Hepatic stellate cell (primary cell): ENCODE data around the gene RGL2.
"Not testable (repeated sequence)": the region's sequence is repeated elsewhere in the genome, so short reads cannot be mapped to it uniquely, and the experiment has no call there.

Source experiments
- DNase-seq: peaks from one replicate; pipeline ENCODE4 v3.0.0; 2011; ENCODE audit warnings: low spot score

The RGL2 gene, protein sequence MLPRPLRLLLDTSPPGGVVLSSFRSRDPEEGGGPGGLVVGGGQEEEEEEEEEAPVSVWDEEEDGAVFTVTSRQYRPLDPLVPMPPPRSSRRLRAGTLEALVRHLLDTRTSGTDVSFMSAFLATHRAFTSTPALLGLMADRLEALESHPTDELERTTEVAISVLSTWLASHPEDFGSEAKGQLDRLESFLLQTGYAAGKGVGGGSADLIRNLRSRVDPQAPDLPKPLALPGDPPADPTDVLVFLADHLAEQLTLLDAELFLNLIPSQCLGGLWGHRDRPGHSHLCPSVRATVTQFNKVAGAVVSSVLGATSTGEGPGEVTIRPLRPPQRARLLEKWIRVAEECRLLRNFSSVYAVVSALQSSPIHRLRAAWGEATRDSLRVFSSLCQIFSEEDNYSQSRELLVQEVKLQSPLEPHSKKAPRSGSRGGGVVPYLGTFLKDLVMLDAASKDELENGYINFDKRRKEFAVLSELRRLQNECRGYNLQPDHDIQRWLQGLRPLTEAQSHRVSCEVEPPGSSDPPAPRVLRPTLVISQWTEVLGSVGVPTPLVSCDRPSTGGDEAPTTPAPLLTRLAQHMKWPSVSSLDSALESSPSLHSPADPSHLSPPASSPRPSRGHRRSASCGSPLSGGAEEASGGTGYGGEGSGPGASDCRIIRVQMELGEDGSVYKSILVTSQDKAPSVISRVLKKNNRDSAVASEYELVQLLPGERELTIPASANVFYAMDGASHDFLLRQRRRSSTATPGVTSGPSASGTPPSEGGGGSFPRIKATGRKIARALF

DNA sequence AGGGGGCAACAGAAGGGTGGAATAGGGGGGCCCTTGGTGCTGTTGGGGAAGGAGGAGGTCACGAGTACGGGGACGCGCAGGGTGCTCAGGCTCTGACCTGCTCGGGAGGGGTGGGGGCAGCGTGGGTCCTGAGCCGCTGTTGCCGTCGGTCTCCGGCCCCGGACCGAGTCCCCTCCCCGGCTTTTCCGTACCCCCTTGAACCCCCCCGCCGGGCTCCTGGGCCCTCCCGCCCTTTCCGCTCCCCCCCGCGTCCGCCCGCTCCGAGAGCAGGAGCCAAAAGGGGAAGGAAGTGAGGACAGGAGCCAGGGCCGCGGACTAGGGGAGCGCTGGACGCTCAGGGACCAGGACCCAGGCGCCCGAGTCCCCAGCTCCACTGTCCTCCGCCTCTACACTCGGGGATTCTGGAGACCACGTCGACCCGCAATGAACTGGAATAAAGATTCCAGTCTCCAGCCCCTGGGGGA is at the start of gene RGL2:
Gene RGL2 (minus strand): TSS at position 170 of the 464 bp plus-strand sequence. CDS start 332 bp downstream, outside the sequence.
- peak; percentile 71 for DNase-seq

DNA sequence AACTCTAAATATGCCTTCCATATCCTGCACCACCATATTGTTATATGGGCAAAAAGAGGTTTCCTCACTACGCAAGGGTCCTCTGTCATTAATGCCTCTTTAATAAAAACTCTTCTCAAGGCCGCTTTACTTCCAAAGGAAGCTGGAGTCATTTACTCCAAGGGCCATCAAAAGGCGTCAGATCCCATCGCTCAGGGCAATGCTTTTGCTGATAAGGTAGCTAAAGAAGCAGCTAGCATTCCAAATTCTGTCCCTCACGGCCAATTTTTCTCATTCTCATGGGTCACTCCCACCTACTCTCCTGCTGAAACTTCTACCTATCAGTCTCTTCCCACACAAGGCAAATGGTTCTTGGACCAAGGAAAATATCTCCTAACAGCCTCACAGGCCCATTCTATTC is 49.1 kb upstream of the RGL2 start:
- DNase-seq, result no peak

DNA sequence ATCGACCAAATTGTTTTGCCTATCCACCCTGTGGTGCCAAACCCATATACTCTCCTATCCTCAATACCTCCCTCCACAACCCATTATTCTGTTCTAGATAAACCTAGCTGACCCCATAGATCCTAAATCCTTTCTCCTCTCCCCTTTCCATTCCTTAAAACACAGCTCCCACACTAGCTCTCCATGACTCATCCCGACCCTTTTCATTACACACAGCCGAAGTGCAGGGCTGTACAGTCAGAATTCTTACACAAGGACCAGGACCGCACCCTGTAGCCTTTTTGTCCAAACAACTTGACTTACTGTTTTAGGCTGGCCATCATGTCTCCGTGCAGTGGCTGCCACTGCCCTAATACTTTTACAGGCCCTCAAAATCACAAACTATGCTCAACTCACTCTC is 48.2 kb upstream of the RGL2 start:
- DNase-seq, result not testable (repeated sequence)

DNA sequence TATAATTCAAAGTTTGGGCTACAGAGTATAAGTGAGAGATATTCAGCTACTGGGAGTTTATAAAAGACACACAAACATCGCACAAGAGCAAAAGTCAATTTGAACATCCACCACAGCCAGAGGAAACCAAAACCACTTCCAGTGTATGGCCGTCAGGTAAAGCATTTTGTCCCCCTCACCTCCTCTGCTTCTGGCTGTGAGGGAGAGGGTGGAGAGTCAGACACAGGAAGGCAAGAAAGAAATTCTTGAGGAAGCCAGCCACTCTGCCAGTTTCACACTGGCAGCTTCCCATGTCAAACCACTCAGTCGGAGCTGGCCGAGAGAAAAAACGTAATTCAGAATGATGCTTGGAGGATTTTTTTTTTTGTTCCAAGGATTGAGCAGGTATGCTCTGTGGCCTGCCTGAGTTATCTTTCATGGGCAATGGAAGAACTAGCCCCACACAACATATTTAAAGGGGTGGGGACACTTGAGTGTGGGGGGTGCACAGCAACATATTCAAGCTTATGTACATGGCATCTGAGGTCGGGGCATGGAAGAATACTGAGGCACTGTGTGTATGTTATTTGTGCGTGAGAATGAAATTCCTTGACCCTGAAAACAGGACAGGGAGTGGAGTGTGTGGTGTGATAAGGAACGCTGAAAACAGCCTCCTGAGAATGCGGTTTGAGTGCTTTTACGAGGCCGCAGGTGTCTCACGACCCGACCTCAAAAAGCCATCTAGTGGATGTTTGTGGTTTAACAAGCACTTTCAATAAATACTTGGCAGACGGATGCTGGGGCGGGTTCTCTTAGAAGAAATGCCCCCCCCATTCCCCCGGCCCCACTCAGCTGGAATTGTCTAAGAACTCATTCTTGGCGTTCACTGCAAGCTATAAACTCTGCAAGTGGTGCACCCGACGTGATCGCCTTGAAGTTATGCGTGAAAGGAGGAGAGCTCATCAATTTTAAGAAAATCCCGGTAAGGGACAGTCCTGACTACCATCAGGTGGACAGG is 46.3 kb upstream of the RGL2 start:
- peak; percentile 35 for DNase-seq

DNA sequence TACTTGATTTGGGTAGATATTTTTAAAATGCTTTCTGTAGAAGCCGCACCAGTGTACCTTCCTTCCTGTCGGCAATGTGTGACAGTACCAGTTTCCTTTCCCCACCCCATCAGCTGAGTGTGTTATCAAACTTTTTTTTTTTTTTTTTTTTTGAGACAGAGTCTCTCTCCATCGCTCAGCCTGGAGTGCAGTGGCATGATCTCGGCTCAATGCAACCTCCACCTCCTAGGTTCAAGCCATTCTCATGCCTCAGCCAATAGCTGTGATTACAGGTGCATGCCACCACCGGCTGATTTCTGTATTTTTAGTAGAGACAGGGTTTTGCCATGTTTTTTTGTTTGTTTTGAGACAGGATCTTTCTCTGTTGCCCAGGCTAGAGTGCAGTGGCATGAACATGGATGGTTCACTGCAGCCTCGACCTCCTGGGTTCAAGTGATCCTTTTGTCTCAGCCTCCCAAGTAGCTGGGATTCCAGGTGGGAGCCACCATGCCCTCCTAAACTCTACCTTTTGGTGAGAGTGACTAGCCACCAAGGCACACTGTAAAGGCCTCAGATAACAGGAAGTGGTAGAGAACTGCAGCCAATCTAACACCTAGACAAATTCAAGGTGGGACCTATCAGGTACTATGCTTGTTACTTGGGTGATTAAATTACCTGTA is 45.3 kb upstream of the RGL2 start:
- no peak for DNase-seq

DNA sequence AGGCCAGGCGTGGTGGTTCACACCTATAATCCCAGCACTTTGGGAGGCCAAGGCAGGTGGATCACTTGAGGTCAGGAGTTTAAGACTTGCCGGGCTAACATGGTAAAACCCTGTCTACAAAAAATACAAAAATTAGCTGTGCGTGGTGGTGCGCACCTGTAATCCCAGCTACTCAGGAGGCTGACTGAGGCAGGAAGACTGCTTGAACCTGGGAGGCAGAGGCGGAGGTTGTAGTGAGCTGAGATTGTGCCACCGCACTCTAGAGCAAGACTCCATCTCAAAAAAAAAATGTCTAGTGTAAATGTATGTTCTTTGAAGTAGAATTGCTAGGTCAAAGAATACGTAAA is 44.8 kb upstream of the RGL2 start:
- not testable (repeated sequence) for DNase-seq

DNA sequence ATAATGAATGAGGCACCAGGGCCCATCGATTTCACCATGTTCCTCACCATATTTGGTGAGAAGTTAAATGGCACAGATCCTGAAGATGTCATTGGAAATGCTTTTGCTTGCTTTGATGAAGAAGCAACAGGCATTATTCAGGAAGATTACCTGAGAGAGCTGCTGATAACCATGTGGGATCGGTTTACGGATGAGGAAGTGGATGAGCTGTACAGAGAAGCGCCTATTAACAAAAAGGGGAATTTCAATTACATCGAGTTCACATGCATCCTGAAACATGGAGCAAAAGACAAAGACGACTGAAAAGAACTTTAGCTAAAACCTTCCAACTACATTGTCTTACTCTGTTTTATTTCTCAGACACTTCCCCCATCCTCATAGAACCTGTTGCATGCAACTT is 40.5 kb upstream of the RGL2 start:
- DNase-seq, result no peak

DNA sequence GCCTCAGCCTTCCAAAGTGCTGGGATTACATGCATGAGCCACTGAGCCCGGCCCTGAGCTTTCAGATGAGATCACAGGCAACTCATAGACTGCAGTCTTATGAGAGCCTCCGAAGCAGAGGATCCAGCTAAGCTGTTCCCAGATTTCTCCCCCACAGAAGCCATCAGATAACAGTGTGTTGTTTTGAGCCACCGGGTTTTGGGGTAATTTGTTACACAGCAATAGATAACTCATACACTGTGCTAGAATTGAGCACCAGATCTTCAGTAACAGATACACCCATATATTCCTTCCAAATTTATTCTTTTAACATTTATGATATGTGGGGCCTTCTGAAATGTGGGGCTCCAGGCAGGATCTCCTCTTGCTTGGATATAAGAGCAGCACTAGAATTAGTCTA is 37.8 kb upstream of the RGL2 start:
- no peak for DNase-seq

DNA sequence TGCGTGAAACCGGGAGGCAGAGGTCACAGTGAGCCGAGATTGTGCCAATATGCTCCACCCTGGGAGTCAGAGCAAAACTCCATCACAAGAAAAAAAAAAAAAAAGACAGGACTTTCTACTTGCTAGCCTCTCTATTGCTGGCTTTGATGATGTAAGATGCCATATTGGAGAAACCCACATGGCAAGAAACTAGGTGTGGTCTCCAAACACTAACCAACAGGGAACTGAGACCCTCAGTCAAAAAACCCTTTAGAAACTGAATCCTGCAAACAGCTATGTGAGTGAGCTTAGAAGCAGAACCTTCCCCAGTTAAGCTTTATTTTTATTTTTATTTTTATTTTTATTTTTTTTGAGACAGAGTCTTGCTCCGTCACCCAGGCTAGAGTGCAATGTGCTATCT is 37.2 kb upstream of the RGL2 start:
- no peak for DNase-seq

DNA sequence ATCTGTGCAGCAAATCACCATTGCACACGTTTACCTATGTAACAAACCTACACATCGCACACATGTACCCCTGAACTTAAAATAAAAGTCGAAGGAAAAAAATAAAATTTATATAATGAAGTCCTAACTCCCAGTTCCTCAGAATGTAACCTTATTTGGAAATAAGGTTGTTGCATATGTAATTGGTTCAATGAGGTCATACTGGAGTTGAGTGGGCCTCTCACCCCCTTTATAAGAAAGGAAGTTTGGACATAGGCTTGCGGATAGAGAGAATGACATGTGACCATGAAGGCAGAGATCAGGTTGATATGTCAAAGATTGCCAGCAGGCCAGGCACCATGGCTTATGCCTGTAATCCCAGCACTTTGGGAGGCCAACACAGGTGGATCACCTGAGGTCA is 34.9 kb upstream of the RGL2 start:
- no peak for DNase-seq

DNA sequence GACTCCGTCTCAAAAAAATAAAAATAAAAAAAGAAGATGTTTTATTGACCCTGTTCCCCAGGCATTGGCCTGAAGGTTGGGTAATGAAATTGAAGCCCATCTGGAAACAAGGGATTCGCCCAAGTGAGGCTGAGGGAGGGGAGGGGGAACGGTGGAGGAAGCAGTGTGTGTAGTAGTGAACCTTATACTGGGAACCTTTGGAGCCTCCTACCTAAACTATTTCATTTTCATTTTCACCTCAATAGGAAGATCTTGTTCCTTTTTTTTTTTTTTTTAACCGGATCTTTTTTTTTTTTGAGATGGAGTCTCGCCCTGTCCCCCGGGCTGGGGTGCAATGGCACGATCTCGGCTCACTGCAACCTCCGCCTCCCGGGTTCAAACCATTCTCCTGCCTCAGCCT is 32.0 kb upstream of the RGL2 start:
- no peak for DNase-seq

DNA sequence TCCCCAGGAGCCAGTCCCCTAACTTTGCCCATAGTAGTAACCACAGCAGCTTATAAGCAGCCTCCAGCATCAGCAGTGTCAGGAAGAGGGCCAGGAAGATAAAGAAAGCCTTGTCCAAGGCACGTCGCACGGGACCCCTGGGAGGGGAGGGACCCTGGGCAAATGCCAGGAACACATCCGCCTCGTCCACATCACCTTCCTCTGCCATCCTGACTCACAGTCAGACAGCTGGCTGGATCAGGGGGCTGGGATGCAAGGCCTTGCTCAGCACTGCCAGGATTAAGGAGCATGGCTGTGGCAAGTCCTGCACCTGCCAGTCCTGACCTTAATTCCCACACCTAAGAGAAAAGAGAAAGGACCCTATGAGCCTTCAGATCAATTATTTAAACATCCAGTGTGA is 30.3 kb upstream of the RGL2 start:
- no peak for DNase-seq

DNA sequence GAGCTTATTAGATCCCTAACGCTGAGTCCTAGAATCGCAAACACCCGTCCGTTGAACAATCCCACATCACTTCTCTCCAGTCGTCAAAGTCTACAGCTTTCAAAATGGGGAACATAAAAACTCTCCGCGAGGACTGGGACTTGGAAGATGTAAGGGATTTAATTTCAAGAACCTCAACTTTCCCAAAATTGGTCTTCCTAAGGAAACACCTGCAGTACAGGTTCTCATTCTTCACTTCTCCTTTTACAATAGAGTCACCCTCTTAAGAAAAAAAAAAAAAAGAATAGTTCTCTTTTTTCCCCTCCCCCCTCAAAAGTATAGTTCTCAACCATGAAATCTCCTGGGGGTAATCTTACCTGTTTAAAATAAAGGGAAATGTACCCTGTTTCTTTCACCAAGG is 25.4 kb upstream of the RGL2 start:
- DNase-seq, result no peak

DNA sequence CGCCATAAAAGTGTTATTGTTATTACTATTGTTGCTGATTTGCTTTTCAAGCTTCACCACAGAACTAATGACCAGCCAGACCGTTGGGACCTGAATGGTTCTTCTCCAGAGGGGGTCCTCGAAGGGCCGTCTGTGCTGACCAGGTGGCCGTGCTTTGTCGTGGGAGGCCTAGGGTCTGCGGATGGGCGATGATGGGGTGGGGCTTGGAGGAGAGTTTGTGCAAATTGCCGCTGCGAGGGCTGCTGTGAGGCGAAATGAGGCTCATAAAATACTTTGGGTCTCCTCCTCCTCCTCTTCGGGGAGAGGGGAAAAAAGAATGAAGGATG is 24.8 kb upstream of the RGL2 start:
- no peak for DNase-seq

DNA sequence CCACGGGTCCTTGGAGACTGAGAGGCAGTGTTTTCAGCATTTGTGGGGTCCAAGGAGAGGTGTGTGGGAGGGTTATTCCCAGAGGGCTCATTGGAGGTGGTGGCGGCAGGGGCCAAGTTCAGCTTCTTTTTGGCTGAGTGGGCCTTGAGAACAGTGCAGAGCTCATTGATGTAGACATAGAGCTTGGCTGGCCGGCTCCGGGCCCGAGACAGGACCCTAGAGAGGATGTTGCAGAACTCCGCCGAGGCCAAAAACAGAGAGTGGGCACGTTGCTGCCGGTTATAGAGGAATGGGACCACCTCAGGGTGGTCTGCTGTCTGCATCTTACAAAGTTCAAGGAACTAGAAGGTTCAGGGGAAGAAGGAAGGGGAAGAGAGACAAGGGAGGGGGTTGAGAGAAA is 22.5 kb upstream of the RGL2 start:
- no peak for DNase-seq

DNA sequence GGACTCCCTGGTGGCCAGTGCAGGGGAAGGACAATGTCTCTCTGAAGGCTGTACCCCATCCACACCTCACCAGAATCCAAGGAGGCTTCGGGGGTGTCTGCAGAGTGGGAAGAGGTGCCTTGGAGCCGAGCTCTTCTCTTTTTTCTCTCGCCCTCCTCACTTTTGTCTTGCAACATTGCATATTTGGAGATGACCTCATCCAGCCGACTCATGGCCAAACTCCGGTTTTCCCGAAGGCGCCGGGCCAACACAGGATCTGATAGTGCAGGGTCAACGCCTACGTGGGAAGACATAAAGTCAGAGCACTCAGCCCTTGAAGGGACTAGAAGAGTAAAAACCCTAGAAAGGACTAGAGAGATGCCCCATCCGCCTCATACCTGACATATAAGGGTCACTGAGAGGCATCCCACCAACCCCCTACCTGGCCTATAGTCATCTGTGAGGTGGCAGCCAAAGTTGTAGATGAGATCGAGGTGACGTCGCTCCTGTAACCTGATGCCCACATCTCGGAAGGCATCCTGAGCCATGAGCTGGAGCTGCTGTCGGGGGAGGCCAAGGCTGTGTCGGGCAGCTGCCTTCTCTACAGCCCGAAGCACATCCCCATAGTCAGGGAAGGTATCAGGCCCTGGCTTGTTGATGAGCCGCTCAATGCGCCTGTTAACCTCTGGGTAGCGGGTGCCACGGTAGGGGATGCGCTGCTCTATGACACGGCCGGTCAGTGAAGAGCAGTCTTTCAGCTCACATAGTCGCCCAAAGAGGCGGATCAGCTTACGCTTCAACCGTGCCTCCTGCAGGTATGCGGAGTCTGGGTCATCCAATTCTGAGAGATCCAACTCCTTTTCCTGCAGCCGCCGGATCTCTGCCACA is 21.8 kb upstream of the RGL2 start:
- peak; percentile 82 for DNase-seq

DNA sequence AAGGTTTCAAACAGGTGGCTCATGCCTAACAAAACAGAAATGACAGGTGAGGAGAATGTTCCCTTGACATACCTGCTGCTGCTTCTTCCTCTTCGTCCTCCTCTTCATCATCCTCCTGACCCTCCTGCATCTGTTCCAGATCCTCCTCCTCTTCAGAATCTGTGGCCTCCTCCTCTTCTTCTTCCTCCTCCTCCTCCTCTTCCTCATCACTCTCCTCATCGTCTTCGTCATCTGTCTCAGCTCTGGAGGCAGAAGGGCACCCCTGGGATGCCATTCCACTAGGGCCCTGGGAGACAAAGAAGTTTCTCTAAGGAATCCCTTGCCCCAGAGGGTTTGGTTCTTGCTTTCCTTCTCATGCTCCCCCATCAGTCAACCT is 21.2 kb upstream of the RGL2 start:
- no peak for DNase-seq

DNA sequence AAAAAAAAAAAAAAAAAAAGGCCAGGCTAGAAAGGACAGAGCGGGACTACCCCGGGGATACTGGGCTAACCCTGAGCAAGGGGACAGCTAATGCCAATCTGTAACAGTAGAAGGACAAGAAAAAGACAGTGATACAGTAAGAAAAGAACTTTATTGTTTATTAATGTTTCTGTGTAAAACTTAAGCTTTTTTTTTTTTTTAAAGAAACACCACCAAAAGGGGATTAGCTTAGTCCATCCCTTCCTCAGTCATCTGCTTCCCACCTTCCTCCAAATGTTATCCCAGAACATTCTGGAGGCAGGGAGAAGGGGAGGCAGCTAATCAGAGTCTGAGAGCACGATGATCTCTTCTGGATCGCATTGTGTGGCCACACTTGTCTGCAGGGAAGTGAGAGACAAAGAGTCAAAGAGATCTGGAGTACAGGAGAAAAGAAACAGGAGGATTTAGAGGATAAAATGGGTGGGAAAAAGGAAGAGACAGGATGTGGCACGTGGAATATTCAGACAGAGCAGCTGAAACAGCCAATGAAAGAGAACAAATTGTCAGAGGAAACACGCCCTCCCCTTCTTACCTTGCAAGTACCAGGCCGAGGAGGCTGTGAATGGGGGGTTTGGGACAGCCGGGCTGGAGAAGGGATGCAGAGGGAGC is 19.8 kb upstream of the RGL2 start:
- no peak for DNase-seq

DNA sequence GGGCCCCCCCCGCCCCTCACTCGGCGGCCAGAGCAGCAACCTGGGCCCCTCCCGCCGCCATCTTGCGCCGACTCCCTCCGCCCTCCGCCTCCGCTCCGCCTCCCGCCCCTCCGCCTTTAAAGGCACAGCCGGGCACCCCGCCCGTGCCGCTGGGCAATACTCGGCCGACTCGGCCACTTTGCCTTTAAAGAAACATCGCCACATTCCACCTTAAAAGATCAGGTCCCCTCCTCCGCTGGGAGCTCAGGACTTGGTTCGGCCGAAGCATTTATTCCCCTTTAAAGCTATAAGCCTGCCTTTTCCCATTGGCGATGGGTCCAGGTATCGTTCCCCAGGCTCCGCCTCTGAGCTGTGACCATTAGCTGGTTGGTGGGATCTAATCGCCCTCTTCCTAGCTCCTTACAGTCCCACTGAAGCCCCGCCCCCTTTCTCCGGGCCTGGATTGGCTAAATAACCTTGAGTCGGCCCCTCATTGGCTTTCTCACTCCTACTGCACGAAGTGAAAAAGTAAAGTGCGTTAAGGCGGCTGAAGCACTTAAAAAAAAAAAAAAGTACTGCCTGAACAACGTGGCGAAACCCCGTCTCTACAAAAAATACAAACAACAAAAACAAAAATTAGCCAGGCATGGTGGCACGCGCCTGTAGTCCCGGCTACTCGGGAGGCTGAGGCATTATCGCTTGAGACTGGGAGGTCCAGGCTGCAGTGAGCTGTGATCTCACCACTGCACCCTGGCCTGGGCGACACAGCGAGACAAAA is 19.1 kb upstream of the RGL2 start, which contains the start of gene ZBTB22:
Gene ZBTB22 (minus strand): TSS at position 76 of the 757 bp plus-strand sequence. CDS start 828 bp downstream, outside the sequence.
- peak; percentile 97 for DNase-seq

DNA sequence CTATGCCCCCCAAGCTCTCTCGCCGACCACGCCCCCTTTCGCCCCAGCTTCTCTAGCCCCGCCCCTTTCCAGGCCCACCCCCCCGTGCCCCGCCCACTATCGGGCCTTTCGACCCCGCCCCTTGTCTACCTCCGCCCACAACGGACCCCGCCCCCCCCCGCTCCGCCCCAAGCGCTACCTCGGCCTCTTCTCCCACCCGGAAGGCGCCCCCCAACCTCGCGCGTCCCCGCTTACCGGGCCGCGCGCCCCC is 18.6 kb upstream of the RGL2 start:
- DNase-seq, result peak; percentile 84
